Measurements from ENCODE around the gene HK1. TPM values are rescaled to one million over a fixed set of nuclear protein-coding genes. Genes with fewer than 3 reads are reported as not detected.
"Not testable (repeated sequence)": the region's sequence is repeated elsewhere in the genome, so short reads cannot be mapped to it uniquely, and the experiment has no call there.

The HK1 gene
- total RNA-seq, 1 donor from 2014 or later = 139 TPM

DNA sequence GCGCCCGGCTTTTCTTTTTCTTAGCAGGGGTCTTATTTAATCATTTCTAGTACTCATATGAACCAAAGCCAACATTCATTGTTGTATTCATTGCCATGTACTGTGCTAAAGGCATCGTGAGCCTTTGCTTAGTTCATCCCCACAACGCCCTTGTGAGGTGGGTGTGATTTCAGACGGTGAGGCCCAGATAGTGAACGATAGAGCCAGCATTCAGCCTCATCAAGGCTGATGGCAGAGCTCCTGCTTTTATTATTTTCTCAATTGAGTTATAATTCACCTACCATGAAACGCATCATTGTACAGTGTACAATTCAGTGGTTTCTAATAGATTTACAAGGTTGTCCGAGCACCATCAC lies 50.1 kb downstream of the HK1 start:
- no peak for DNase-seq (ENCODE audit: low spot score)

DNA sequence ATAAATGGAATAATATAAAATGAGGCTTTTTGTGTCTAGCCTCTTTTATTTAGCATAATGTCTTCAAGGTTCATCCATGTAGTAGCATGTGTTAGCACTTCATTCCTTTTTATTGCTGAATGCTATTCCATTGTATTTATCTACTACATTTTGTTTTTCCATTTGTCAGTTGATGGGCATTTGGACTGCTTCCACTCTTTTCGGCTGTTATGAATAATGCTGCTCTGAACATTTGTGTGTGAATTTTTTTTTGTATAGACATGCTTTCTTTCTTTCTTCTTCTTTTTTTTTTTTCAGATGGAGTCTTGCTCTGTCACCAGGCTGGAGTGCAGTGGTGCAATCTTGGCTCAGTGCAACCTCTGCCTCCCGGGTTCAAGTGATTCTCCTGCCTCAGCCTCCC lies 50.6 kb downstream of the HK1 start:
- DNase-seq (ENCODE audit: low spot score) = not testable (repeated sequence)

DNA sequence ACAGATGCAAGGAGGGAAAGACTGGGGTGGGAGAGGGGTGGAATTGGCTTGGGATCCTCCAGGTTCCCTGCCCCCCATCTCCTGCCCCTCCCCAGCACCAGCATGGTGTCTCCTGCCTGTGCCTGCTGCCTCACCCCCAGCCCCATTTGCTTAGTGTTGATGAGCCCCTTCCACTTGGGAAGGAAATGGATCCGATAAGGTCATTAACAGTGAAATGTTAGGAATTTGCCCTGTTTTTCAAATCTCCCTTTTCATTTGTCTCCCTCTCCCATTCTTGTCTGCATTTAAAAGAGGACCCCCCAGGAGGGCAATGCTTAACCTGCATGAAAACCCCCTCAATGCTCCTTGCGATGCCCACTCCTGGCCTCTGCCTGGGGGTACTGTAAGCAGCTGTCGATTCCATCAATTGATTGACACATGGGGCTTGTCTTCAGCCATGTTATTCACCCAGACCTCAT lies 51.5 kb downstream of the HK1 start:
- no peak for DNase-seq (ENCODE audit: low spot score)

DNA sequence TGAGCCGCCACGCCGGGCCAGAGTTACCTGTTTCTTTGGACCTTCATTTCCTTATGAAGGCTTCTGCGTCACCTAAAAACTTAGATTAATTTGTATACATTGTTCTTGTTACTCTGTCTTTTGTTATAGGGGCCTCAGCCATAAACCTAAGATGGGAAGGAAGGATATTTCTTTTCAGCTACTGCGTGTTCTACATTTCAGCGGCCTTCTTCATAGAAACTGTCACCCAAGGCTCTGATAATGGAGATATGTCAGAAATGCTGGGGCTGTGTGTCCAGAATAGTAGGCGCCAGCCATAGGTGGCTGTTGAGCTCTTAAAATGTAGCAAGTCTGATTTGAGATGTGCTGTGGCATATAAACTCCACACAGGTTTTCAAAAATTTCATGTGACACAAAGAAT lies 52.9 kb downstream of the HK1 start:
- no peak for DNase-seq (ENCODE audit: low spot score)

DNA sequence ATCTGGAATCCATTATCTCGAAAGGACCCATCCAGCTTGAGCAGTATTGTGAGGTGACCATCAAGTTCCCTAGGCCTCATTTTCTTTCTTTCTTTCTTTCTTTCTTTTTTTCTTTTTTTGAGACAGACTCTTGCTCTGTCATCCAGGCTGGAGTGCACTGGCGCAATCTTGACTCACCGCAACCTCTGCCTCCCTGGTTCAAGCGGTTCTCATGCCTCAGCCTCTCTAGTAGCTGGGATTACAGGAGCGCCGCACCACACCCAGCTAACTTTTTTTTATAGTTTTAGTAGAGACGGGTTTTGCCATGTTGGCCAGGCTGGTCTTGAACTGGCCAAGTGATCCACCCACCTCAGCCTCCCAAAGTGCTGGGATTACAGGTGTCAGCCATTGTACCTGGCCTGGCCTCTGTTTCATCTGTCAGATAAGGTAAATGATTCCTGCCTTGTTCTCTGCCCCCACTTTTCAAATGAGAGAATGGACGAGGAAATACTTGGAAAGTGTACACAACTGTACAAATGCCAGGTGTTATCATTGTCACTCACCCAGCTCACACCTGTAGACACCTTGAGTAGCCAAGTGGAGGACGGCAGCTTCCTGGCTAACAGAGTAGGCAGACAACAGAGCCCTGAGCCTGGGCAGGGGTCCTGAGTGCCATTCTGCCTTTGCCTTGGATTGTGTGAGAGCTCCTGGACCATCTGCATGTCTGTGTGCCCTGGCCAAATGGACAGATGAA lies 54.1 kb downstream of the HK1 start:
- no peak for DNase-seq (ENCODE audit: low spot score)

DNA sequence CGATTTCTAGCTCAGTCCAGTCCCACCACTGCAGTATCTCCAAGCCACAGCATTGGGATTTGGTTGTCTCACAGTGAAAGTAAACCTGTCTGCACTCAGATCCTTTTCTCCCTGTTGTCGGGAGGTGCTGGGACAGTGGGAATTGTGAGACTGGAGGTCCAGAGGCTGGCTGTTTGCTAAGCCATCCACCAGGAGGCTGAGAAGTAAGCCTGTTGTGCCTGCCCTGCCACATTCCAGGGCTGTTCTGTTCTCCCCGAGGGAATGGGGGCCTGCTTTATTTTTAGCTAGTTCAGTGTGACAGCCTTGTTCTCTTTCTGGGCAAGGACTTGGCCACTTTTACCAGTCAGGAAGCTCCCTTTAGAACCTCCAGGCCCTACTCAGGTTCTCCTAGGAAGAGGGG lies 54.9 kb downstream of the HK1 start:
- peak; percentile 77 for DNase-seq (ENCODE audit: low spot score)

DNA sequence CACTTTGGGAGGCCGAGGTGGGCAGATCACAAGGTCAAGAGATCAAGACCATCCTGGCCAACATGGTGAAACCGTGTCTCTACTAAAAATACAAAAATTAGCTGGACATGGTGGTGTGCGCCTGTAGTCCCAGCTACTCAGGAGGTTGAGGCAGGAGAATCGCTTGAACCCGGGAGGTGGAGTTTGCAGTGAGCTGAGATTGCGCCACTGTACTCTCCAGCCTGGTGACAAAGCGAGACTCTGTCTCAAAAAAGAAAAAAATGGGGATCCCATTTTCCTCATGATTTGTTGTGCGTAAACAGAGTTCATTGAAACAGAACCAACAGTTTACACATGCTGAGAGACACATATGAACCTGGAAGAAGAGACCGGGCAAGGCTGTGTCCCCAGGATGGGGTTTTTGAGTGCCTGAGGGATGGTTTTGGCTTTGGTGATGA lies 55.6 kb downstream of the HK1 start:
- not testable (repeated sequence) for DNase-seq (ENCODE audit: low spot score)

DNA sequence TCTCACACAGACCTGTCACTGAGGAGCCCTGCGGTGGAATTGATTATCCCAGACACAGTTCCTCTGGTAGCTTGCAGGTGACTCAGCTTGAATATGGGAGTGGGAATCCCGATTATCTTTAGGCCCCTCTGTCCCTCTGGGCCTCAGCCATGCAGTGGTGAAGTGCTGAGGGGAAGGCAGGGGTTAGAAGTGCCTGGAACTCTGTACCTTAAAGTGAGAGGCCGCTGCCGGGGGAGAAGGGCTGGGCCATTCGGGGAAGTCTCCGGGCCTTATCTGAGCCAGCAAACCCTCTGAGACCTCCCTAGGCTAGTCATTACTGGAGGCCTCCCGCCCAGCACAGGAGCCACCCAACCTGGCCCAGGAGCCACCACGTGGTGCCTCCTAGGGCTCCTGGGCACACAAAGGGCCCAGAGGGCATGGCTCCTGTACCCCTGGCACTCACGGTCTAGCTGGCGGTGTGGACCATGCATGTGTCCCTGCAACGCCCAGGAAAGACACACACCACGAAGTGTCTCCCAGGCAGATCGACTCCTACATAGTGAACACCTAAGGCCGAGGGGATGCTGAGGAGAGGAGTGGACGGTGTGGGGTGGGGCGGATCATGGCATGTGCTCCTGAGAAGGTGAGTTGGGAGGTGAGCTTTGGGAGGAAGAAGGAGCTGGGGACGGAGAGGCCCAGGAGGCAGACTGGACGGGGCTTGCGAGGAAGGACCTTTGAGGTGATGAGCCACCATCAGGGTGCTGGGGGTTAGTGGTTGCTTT lies 56.2 kb downstream of the HK1 start:
- no peak for DNase-seq (ENCODE audit: low spot score)

DNA sequence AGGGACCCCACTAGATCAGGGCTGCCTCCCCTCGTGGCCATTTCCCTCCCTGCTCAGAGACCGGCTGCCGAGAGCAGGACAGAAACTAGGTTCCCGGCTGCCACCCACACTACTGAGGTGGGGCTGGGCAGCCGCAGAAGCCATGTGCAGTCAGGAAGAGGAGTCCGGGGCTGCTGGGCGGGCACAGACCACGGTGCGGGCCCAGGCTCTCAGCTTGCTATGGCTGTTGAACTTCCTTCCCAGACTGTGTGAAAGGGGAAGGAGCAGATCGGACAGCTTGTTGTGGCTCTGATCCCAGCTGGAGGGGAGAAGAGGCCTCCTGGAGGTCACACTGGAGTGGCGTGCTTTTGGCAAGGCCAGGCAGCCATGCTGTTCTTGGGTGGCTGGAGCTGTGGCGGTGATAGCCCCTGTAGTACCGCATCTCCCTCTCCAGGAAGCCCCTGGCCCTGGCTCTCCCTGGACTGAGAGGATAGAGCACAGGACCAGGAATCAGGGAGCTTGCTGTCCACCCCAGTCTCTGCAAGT lies 56.8 kb downstream of the HK1 start:
- peak; percentile 70 for DNase-seq (ENCODE audit: low spot score)

DNA sequence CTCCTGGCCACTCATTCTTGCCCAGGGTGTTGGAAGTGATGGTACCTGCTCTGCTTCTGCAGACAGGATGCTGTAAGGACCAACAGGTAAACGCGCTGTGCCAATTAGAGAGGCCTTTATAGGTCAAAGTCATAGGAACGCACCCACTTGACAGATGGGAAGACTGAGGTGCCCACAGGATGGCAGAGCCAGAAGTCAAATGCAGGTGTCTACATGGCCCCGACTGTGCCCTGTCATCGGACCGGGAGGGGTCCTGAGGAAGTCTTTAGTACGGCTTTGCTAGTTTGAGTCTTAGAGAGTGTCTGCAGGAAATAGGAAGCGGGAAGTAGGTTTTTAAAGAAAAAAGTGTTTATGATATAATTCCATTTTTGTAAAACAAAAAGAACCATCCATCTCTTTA lies 57.3 kb downstream of the HK1 start:
- DNase-seq (ENCODE audit: low spot score) = no peak

DNA sequence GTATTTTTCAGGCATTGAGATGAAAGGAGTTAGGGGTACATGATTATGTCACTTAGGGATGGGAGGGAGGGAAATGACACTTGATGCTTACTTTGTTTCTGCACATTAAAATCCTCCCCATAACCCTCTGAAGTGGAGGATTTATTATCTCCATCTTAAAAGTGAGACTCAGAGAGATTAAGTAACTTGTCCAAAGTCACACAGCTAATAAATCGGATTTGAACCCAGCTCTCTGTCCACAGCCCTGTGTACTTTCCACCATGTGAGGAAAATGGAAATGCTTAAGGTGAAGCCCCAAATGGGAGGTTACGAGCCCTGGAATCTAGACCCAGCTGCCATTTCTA lies 58.6 kb downstream of the HK1 start:
- DNase-seq (ENCODE audit: low spot score) = no peak

DNA sequence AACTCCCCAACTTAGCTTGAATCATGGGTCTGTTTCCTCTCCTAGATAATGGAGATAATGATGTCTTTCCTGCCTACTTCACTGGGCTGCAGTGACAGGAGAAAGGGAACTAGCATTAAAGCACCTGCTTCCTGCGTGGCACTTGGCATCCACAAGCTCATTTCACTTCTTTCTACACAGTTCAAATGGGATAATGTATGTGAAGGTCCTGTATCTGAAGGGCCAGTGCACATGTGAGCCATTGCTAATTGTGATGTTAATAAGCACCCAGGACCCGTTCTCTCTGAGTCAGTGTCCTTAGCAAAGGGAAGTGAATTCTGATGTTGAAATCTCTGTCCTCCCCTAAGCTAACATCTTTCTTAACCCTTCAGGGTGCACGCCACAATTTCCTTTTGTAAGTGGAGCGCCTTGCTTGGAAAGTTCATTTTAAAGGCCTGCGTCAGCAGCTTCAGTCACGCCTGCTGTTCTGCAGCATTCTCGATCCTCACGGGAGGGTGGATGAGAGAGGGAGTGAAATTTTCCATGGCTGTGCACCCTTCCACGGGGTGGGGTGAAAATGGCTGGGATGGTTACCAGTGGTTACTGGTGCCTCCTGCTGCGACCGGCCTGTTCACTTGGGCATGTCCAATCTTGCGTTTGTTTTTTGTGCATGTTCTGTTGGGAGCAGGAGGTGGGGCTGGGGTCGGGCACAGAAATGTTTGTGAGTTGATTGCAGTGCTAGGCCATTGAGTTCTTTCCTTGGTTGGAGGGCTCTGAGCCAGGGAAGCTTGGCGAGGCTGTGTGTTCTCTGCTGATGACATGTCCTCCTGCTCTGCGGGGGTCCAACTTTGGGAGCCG lies 59.2 kb downstream of the HK1 start:
- peak; percentile 84 for DNase-seq (ENCODE audit: low spot score)

DNA sequence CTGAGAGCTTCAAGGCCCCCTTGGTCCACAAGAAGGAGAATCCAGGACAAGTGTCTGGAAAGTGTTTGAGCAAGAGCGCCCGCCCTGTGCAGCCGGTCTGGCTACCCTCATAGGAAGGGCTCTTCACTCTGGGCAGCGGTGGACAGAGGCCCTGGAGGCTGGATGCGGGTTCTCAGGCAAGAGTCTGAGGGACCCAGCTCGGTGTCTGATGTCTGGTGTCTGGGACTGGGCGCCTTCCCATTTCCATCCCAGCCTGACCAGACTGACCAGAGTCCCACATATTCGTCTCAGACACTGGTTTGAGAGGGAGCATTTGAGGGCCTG lies 59.8 kb downstream of the HK1 start:
- DNase-seq (ENCODE audit: low spot score) = no peak

DNA sequence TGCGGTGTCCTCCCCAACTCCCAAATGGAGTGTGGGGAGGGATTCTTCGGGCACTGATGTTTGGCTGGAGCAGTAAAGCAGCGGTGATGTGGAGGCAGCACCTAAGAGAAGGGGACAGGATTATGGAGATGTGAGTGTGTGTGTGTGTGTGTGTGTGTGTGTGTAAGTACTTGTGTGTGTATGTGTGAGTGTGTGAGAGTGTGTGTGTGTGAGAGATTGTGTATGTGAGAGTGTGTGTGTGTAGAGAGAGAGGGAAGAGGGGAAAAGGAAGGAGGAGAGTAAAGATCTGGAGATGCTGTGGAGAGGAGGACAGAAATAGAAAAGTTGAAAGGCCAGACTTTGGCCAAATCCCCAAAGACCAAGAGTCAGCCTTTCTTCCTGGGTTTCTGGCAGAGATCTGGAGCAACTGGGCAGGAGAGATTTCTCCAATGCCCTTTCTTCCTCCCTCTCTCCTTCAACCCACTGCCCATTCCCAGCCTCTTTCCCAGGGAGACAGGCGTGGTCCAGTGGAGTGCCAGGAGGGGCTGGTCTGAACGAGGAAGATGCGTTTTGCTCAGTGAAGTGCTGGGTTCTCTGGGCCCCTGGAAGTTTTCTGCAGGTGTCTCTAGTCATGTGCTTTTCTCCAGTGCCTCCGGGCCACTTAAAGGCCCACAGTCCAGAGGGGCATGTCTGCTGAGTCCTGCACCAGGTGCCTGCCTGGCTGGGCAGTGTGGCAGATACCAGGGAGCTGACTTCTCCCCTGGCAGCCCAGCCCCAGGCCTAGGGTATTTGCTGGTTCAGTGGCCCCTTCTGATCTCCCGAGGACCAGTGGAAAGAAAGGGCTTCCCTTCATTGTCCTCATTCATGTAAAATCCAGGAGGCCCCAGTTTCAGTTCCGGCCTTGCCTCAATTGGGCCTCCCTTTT lies 60.5 kb downstream of the HK1 start:
- DNase-seq (ENCODE audit: low spot score) = no peak

DNA sequence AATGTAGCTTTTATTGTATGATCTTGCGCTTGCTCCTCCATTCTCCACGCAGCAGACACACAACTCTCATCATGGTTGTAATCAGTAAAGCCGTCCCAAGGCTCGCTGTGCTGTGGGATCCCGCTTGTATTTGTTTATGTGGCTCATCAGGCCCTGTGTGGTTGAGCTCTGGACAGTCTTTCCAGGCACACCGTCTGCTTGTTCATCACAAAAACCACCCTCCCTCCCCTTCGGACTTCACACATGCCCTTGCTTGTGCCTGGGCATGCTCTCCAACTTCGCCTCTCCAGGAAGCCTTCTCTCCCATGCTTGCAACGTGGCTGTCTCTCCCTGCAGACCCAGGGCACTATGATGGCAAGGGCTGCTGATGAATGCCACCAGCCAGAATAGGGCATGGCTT lies 62.4 kb downstream of the HK1 start:
- no peak for DNase-seq (ENCODE audit: low spot score)

DNA sequence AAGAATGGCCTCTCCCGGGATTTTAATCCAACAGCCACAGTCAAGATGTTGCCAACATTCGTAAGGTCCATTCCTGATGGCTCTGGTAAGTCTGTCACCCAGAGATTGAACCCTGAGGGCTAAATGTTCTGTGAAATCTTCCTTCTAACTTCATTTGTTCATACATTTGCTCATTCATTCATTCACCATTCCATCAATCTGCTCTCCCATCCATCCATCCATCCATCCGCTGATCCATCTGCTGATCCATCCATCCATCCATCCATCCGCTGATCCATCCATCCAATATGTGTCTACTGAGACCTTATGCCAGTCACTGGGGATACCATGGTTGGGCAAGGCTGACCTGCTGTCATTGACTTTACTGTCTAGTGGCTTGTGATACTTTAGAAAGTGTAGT lies 65.6 kb downstream of the HK1 start:
- DNase-seq (ENCODE audit: low spot score) = no peak

DNA sequence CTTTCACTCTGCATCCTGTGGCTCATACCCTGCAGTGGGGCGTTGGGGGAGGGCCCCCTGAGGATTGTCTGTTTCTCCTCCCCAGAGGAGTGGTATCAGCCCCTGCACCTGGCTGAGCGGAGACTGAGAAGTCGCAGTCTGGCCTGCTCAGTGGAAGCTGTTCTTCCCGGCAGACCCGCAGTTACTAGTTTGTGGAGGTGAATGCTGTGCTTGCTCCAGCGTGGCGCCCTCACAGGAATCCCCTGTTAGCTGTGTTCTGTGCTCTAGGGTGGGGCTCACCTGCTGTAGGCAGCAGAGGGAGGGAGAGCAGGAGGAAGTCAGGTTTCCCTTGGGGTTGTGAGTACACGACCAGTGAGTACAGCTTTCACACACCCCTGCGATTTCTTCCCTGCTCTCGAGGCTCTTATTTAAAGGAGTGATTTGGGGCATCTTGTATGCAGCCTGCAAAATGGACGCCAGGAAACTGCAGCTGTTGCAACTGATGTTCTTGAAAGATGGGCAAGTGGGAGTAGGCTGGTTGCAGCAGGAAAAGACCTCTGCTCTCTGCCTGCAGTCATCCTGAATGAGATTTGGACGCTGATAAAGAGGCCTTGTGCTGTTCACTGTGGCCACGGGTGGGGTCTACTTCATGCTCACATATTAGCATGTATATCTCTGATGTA lies 66.4 kb downstream of the HK1 start:
- DNase-seq (ENCODE audit: low spot score) = no peak

DNA sequence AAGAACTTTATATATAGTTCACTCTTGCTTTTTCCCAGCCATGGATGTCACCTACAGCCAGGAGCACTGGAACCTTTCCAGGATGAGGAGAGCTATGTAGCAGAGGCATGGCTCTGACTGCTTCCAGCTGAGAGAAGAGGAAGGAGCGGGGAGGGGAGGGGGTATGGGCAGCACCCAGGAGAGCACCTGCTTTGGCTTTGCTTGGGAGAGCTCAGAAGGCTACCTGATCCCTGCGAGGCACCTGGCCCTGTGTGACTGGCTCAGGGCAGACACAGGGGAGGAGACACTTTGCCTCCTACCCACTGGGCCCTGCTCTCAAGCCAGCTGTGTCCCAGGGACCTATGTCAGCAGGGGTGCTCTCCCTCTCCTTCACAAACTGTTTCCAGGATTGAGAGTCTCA lies 67.1 kb downstream of the HK1 start:
- DNase-seq (ENCODE audit: low spot score) = no peak

DNA sequence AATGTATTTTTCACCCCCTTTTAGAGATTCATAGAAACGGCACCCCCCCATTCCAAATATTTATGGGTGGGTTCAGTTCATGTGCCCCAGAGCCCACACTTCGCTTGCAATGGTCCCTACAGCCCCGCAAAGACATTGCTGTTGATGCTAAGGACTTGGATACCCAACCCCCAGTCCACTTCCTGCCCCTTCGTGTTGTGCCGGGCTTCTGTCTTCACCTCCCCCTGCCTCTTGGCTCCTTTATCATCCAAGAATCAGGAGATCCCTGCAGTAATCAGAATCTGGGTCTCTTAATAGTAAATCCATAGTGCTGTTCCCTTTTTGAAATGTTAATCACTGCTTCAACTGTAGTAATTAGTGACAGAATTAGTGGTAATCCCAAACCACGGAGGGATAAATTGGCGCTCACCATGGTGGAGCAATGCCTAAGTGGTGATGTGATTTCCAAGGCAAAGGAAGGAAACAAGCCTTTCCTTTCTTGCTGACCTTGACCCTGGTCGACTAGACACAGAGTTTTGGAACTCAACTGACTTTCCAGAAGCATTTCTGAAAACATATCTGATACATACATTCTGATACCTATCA lies 67.7 kb downstream of the HK1 start:
- DNase-seq (ENCODE audit: low spot score) = no peak

DNA sequence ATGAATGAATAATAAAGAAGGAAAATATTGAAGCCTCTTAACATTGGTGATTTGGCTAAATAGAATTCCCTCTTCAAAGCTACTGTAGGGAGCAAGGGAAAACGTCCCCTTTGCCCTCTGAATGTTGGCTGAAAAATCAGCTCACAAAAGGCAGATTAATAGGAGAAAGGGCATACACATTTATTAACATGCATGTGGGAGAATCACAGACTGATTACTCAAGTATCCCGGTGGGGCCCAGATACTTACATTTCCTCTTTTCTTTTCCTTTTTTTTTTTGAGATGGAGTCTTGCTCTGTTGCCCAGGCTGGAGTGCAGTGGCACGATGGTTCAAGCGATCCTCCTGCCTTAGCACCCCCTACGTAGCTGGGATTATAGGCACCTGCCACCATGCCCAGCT lies 68.5 kb downstream of the HK1 start:
- no peak for DNase-seq (ENCODE audit: low spot score)
